Hematopoietic multipotent progenitor cell treated with erythropoietin and hydrocortisone succinate and interleukin-3 and kit ligand, for 17 days (in vitro differentiated cells): ENCODE measurements around the gene ATP6V1D.
"Not testable (repeated sequence)": the region's sequence is repeated elsewhere in the genome, so short reads cannot be mapped to it uniquely, and the experiment has no call there.

Experiments
- DNase-seq: peaks from one replicate; pipeline ENCODE4 v3.0.0-alpha.2; 2015; ENCODE audit warnings: low spot score

ATP6V1D gene

GRCh38 chr14:67370830-67371229 lies 11.2 kb upstream of the ATP6V1D start:
- no peak for DNase-seq

- DNase-seq: no peak
Observed at GRCh38 chr14:67365476-67365875, 5.9 kb upstream of the ATP6V1D start.

- peak; percentile 63 for DNase-seq
Observed at GRCh38 chr14:67360470-67361206, 1.0 kb upstream of the ATP6V1D start.

- peak; percentile 24 for DNase-seq
Observed at GRCh38 chr14:67358924-67359774, 455 bp downstream of the ATP6V1D start.

GRCh38 chr14:67357969-67358354 lies 1.6 kb downstream of the ATP6V1D start:
- DNase-seq: peak; percentile 25

GRCh38 chr14:67357186-67357968 lies 2.2 kb downstream of the ATP6V1D start:
- DNase-seq: no peak

- no peak for DNase-seq
Observed at GRCh38 chr14:67352055-67352454, 7.5 kb downstream of the ATP6V1D start.

- no peak for DNase-seq
Observed at GRCh38 chr14:67345583-67345982, 14.0 kb downstream of the ATP6V1D start.

GRCh38 chr14:67343601-67344230 lies 15.9 kb downstream of the ATP6V1D start:
- DNase-seq: no peak

- DNase-seq: not testable (repeated sequence)
Observed at GRCh38 chr14:67341231-67341630, 18.4 kb downstream of the ATP6V1D start.

GRCh38 chr14:67335781-67336180 lies 23.8 kb downstream of the ATP6V1D start:
- DNase-seq: peak; percentile 27

- no peak for DNase-seq
Observed at GRCh38 chr14:67332468-67332867, 27.1 kb downstream of the ATP6V1D start.

GRCh38 chr14:67331368-67332125 lies 28.1 kb downstream of the ATP6V1D start:
- no peak for DNase-seq

GRCh38 chr14:67329666-67330065 lies 29.9 kb downstream of the ATP6V1D start:
- DNase-seq: not testable (repeated sequence)

GRCh38 chr14:67319142-67319541 lies 40.5 kb downstream of the ATP6V1D start:
- DNase-seq: no peak

- no peak for DNase-seq
Observed at GRCh38 chr14:67317822-67318221, 41.8 kb downstream of the ATP6V1D start.

GRCh38 chr14:67313153-67313552 lies 46.5 kb downstream of the ATP6V1D start:
- DNase-seq: no peak

GRCh38 chr14:67311868-67312267 lies 47.7 kb downstream of the ATP6V1D start:
- no peak for DNase-seq
